GM18508 (cell line): Measurements from ENCODE around the gene COX8A.

Source experiments
- ATAC-seq: cut with Tn5 transposase; IDR thresholded peaks from one replicate; pipeline ENCODE4 v1.9.1; 2021; ENCODE audit warnings: moderate number of reproducible peaks; ENCODE audit not compliant: insufficient read depth, unreplicated experiment

The COX8A gene

GRCh38 chr11:64000740-64001483, 26.5 kb downstream of the COX8A start:
- ATAC-seq = no peak

DNA sequence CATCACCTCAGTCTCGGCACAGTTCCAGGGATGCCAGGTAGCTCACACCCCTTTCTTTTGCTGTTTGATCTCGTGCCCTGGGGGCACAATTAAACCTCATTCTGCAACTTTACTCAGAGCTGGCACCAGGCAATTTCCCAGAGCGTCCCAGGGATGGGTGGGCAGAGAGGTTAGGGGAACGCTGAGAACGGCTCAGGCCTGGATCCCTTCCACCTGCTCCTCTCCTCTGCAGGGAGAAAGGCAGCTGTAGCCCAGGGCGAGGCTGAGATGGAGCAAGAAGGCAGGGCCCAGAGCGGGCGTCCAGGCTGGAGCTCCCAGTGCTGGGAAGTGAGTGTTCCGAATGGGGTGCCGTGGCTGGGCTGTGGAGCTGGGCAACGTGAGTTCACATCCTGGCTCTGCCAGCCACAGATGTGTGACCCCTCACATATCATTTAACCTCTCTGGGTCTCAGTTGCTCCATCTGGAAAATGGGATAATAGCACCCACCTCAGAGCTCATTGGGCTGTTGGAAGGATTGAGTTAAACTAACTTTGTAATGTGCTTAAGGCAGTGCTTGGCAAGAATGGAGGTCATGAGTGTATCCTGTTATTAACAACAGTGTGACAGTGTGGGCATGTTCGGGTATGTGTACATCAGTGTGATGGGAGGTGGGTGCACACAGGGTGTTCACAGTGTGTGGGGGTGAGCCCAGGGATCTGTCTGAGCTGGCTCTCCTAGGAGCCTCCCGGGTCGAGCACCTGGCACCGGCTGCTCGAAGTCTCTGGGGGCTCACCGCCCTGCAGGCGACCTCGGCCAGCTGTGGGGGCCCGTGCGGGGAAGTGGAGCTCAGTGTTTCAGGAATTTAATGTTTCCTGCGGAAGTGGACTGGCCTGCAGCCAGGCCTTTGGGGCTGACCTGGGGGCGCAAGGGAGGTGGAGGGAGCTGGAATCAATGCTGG, 27.3 kb downstream of the COX8A start:
- no peak for ATAC-seq

GRCh38 chr11:64003807-64004589, 29.6 kb downstream of the COX8A start:
- no peak for ATAC-seq

- ATAC-seq = no peak
These were observed 30.2 kb downstream of the COX8A start for GRCh38 chr11:64004590-64004984.

GRCh38 chr11:64005691-64006090, 31.3 kb downstream of the COX8A start:
- no peak for ATAC-seq

DNA sequence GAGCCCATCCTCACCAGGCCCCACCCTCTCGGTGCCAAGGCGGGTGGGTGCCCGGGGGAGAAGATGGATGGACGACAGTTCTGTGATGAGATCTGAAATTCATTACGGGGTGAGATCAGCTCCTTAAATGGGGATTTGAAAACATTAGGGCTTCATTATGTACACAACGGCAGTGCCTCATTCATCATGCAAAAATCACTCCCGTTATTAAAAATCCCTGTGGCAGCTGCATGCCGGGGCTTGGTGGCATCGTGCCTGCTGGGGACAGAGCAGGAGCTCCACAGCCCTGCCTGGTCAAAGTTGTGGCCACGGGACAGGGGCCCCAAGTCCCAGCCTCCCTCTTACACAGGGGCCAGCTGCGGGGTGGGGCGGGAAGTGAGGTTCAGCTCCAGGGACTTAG, 32.0 kb downstream of the COX8A start:
- ATAC-seq = no peak

- no peak for ATAC-seq
These were observed 32.8 kb downstream of the COX8A start for GRCh38 chr11:64007160-64007628.

- no peak for ATAC-seq
These were observed 33.3 kb downstream of the COX8A start for GRCh38 chr11:64007629-64008282.

DNA sequence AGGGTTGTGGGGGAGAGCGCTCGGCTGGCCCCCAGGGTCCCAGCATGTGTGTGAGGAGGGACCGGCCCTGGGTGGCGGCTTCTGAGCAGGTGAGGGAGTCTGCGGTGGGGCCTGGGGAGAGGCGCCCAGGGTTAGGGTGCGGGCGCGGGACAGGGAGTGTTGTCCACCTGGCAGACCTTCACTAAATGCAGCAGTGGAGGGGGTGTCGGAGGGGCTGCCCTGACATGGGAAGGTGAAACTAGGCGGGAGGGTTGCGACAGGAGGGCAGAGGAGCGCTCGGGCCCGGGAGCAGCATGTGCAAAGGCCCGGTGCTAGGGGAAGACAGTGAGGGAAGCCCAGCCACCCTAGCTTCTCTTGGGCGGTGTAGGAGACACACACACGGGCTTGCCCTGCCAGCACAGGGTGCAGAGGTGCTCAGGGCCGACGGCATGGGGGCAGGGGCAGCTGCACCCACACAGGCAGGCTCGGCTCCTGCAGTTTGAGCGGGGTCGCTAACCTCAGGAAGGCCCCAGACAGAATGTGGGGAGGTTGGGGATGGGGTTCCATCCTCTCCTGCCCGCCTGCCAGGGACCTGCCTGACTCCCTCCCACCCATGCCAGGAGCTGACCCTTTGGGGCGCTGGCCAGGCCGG, 34.0 kb downstream of the COX8A start:
- ATAC-seq = no peak

GRCh38 chr11:64008914-64009633, 34.7 kb downstream of the COX8A start:
- ATAC-seq = no peak

GRCh38 chr11:64009710-64010109, 35.3 kb downstream of the COX8A start:
- no peak for ATAC-seq

GRCh38 chr11:64010783-64011182, 36.4 kb downstream of the COX8A start:
- no peak for ATAC-seq

- no peak for ATAC-seq
These were observed 37.0 kb downstream of the COX8A start for GRCh38 chr11:64011371-64011770.

DNA sequence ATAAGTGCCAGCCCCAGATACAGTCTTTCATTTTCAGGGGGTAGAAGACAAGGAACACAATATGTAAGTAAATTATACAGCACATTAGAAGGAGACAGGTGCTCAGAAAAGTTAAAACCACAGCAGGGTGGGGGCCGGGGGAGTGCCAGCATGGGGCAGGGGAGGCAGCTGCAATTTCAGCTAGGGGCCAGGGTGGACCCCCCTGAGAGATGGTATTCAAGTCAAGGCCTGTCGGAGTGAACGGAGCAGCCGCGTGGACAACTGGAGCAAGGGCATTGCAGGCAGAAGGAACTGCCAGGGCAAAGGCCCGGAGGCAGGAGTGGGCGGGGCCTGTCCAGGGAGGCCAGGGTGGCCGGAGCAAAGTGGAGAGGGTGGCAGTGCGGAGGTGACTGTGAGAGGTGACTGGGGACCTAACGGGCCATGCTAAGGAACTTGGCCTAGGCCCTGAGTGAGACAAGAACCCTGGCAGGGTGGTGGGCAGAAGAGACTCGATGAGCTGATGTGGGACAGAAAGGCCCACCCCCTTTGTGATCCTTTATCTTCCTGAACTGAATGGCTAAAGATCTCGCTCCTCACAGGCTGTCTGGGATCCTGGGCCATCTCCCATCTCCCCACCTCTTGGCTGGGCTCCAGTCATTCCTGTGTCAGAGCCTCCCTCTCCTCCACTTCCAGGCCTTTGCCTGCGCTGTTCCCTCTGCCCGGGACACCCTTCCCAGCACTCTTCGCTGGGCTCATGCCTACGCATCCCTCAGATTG, 38.9 kb downstream of the COX8A start:
- ATAC-seq = no peak

- no peak for ATAC-seq
These were observed 39.9 kb downstream of the COX8A start for GRCh38 chr11:64014356-64014755.

GRCh38 chr11:64015510-64015909, 41.1 kb downstream of the COX8A start:
- no peak for ATAC-seq

DNA sequence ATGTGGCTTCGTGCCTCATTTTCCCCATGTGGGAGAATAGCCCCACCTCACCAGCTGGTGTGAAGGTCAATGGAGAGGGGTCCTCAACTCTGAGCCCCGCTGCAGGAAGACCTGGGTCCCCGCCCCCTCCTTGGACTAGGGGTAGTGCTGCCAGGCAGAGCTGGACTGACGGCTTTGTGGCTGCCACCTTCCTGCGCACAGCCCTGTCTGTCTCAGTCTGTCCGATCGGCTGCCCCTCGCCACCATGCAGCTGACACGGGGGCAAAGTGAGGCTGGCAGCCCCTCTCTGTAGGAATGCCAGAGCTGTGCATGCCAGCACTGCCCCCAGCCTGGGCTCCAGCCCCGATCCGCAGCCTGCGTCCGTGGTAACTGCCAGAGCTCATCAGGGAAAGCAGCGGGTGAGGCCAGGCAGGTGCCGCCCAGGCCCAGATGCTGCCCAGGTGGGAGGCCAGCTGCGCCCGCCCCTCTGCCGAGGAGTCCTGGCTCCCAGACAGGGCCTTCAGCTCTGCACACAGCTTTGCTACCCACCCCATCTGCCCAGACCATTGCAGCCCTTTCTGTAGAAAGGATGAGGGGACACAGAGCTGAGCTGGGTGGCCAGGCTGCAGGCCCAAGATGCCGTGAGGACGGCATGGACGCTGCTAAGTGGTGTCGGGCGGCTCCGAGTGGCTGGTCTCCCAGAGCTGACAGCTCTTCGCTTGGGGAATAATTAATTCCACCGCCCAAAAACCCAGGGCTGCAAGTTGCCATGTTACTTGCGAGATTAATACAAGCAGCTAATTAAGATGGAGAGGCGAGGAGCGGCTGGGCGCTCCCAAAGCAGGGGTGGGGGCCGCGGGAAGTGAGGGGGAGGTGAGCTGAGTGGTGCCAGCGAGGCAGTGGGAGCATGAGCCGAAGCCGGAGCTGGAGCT, 41.8 kb downstream of the COX8A start:
- ATAC-seq = no peak

DNA sequence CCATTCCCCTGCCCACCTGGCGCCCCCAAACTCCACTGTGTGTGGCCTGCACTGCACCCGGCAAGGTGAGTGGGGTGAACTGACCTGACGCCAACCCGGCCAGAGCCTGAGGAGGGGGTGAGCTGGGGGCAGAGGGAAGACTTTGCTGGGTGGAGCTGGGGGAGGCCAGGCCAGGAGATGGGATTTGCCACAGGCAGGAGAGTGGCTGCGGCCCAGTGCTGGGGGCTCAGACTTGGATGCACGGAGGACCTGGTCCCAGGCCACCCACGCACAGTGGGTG, 43.5 kb downstream of the COX8A start:
- no peak for ATAC-seq
